RWPE2 (cell line): ENCODE measurements around the gene ALDH1L1.

Experiments
- ATAC-seq: fragments of 200-7000 bp; cut with Tn5 transposase; 3 replicates; pipeline ENCODE4 v1.9.1; 2021; ENCODE audit warnings: low read depth
- DNase-seq: peaks from one replicate; pipeline ENCODE4 v3.0.0-alpha.2; 2020; ENCODE audit warnings: low spot score
- H3K27ac ChIP-seq: fragments of 450-650 bp; 2 replicates; pipeline ENCODE4 v1.5.1; 2017; ENCODE audit warnings: mild to moderate bottlenecking; ENCODE audit not compliant: poor library complexity, severe bottlenecking
- H3K27me3 ChIP-seq: fragments of 250-450 bp; sonication (Bioruptor Pico); 2 replicates; pipeline ENCODE4 v1.5.1; 2021; ENCODE audit warnings: mild to moderate bottlenecking, moderate library complexity; ENCODE audit not compliant: insufficient read depth, poor library complexity, severe bottlenecking
- H3K36me3 ChIP-seq: fragments of 250-450 bp; sonication (Bioruptor Pico); 2 replicates; pipeline ENCODE4 v1.5.1; 2020; ENCODE audit warnings: low read depth, mild to moderate bottlenecking, moderate library complexity
- H3K4me1 ChIP-seq: fragments of 250-450 bp; sonication (Bioruptor Pico); 2 replicates; pipeline ENCODE4 v1.5.1; 2021; ENCODE audit warnings: mild to moderate bottlenecking, moderate library complexity; ENCODE audit not compliant: insufficient read depth, poor library complexity, severe bottlenecking
- H3K4me3 ChIP-seq: fragments of 250-450 bp; sonication (Bioruptor Pico); 2 replicates; pipeline ENCODE4 v1.5.1; 2021; ENCODE audit warnings: mild to moderate bottlenecking, moderate library complexity; ENCODE audit not compliant: severe bottlenecking
- H3K9me3 ChIP-seq: fragments of 250-450 bp; sonication (Bioruptor Pico); 2 replicates; pipeline ENCODE4 v1.5.1; 2021; ENCODE audit warnings: mild to moderate bottlenecking, moderate library complexity; ENCODE audit not compliant: severe bottlenecking
- CTCF ChIP-seq: fragments of 450-650 bp; IDR thresholded peaks from one replicate; pipeline ENCODE4 v1.5.1; 2017; ENCODE audit warnings: mild to moderate bottlenecking, moderate library complexity; ENCODE audit not compliant: poor library complexity, severe bottlenecking

ALDH1L1 gene

GRCh38 chr3:126087552-126088175 lies 92.7 kb downstream of the ALDH1L1 start:
- no peaks in the 10 kb centered on the region for H3K4me1 ChIP-seq
- no peak for TF ChIP-seq CTCF
- no peaks in the 10 kb centered on the region for H3K36me3 ChIP-seq
- ATAC-seq = no peak
- no peak overlapping the region for H3K4me3 ChIP-seq
- H3K27ac ChIP-seq = no peak overlapping the region
- peaks cover 13% of the 10 kb centered on the region for H3K9me3 ChIP-seq
- no peaks in the 10 kb centered on the region for H3K27me3 ChIP-seq
- DNase-seq = no peak

GRCh38 chr3:126085841-126086240 lies 94.5 kb downstream of the ALDH1L1 start:
- H3K9me3 ChIP-seq = peaks cover 13% of the 10 kb centered on the region
- H3K27ac ChIP-seq = no peak overlapping the region
- TF ChIP-seq CTCF = no peak
- no peaks in the 10 kb centered on the region for H3K27me3 ChIP-seq
- no peak overlapping the region for H3K4me3 ChIP-seq
- ATAC-seq (no peak), DNase-seq (no peak)
- no peaks in the 10 kb centered on the region for H3K36me3 ChIP-seq
- peaks cover 13% of the 10 kb centered on the region for H3K4me1 ChIP-seq

GRCh38 chr3:126085276-126085675 lies 95.1 kb downstream of the ALDH1L1 start:
- Histone ChIP-seq H3K4me3 (no peak overlapping the region), H3K4me1 (peaks cover 13% of the 10 kb centered on the region), H3K27me3 (no peaks in the 10 kb centered on the region), H3K27ac (no peak overlapping the region), H3K9me3 (peaks cover 13% of the 10 kb centered on the region), H3K36me3 (no peaks in the 10 kb centered on the region)
- no peak for ATAC-seq
- no peak for TF ChIP-seq CTCF
- DNase-seq = no peak

GRCh38 chr3:126084768-126085180 lies 95.6 kb downstream of the ALDH1L1 start:
- Histone ChIP-seq H3K27me3 (no peaks in the 10 kb centered on the region), H3K27ac (peak overlapping the region; percentile 64), H3K36me3 (no peaks in the 10 kb centered on the region), H3K4me3 (peak overlapping the region; percentile 73), H3K4me1 (peaks cover 13% of the 10 kb centered on the region), H3K9me3 (peaks cover 13% of the 10 kb centered on the region)
- TF ChIP-seq CTCF = no peak
- no peak for DNase-seq
- ATAC-seq = no peak
